KG1 (cell line): Measurements from ENCODE around the gene PNMA5.
"Not testable (repeated sequence)": the region's sequence is repeated elsewhere in the genome, so short reads cannot be mapped to it uniquely, and the experiment has no call there.

Experiments
- DNase-seq: peaks from one replicate; lab custom pipeline; 2025; lab: John Stamatoyannopoulos, UW

The PNMA5 gene

GRCh38 chrX:152993933-152994332 is at the start of gene PNMA5:
Gene PNMA5 (minus strand): TSS chrX:152994116. CDS start chrX:152991598, 2,518 bp downstream.
- no peak for DNase-seq

DNA sequence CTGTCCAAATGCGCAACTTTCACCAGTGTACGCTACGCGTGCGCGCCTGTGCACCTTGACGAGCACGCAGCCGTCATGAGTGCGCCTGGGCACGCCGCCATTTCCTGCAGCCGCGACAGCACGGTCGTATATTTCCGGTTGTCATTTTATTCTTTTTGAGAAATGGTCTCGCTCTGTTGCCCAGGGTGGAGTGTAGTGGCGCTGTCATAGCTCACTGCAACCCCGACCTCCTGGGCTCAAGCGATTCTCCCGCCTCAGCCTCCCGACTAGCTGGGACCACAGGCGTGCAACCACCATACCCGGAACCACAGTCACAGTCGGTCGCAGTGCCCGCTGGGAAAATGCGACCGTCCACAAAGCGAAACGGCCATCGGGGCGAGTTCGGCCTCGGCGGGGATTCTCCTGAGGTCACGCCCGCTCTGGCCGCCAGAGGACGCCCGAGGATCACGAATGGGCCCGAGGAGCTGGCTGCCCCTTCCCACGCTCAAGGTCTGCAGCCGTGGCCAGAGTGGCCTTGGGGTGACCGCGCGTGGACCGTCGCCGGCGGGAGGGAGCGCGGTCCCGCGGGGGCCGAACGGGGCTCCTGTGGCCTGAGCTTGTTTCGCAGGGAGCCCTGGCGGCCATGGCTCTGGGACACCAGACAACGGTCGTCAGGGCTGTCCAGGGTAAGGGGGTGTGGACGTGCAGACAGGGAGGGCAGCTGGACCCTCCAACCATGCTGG is 38.6 kb upstream of the PNMA5 start:
- no peak for DNase-seq

- DNase-seq = no peak
Observed at GRCh38 chrX:153030801-153031200, 36.9 kb upstream of the PNMA5 start.

DNA sequence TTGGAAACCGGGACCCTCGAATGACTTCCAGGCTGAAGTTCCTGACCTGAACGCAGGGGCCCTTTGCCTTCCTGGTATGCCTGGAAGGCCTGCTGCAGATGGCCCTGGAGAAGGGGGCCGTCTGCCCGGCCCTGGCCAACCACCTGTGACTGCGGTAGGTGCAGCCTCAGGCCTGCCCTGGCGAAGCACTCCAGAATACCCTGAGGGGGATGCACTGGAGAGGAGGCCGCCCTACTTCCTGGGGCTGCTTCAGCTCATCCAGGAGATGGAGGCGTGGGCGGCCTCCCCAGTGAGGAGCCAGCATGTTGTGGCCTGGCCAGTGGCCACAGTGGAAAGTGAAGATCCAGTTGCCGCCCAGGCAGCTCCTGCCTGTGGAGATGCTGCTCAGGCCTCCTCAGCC is 36.0 kb upstream of the PNMA5 start:
- no peak for DNase-seq

GRCh38 chrX:153029162-153029561 is 35.2 kb upstream of the PNMA5 start:
- DNase-seq = no peak

DNA sequence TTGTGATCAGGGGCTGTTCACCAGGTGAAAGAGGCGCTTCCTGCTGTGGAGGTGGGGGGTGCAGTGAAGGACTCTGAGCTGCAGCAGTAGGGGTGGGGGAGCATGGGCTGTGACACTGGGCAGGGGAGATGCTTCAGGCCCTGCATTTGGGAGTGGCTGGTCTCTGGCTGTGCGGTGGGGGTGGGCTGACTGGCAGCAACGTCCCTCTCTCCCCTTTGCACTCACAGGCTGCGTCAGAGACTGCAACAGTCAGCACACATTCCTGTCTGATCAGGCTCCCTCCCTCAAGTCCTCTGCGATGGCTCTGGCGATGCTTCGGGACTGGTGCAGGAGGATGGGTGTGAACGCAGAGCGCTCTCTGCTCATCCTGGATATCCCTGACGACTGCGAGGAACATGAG is 34.6 kb upstream of the PNMA5 start:
- DNase-seq = not testable (repeated sequence)

DNA sequence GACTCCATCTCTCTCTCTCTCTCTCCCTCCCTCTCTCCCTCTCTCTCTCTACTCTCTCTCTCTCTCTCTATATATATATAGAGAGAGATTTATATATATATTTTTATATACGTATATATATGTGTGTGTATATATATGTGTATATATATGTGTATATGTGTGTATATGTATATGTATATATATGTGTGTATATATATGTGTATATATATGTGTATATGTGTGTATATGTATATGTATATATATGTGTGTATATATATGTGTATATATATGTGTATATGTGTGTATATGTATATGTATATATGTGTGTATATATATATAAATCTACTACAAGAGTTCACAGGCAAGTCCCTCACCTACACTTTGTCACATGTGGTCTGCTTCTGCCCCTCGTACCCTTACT is 32.6 kb upstream of the PNMA5 start:
- DNase-seq = not testable (repeated sequence)

DNA sequence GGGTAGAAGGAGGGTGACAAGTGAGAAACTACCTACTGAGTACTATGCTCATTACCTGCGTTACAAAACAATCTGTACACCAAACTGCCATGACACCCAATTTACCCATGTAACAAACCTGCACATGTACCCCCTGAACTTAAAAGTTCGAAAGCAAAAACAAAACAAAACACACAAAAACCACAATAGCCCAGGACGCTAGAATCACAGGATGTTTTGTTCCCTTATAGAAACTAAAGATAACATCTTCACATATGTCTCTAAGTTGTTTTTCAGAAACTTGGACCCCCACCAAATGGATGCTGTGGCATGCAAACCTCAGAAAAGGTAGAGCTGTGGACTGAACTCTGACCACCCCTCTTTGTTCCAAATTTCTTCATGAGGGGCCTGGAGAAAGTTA is 25.2 kb upstream of the PNMA5 start:
- DNase-seq = no peak

- DNase-seq = not testable (repeated sequence)
Observed at GRCh38 chrX:153017174-153017573, 23.3 kb upstream of the PNMA5 start.

GRCh38 chrX:153004780-153005179 is 10.9 kb upstream of the PNMA5 start:
- no peak for DNase-seq

DNA sequence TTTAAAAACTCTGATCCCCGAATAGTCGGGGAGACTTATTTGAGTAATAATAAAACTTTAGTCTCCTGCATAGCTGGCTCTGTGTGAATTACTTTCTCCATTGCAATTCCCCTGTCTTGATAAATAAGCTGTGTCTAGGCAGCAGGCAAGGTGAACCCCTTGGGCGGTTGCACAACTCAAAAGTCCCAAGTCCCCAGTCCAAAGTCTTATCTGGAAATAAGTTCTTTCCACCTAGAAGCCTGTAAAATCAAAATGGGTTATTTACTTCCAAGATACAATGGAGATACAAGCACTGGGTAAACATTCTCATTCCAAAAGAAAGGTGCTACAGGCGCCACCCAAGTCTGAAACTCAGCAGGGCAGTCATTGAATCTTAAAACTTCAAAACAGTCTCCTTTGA is 10.1 kb upstream of the PNMA5 start:
- no peak for DNase-seq

DNA sequence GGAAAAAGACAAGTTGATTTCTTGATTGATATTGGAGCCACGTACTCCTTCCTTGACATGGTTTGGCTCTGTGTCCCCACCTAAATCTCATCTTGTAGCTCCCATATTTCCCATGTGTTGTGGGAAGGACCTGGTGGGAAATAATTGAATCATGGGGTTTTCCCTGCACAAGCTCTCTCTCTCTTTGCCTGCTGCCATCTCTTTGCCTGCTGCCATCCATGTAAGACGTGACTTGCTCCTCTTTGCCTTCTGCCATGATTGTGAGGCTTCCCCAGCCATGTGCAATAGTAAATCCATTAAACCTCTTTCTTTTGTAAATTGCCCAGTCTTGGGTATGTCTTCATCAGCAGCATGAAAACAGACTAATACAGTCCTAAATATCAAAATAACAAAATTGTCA is 8.3 kb upstream of the PNMA5 start:
- not testable (repeated sequence) for DNase-seq

GRCh38 chrX:152997337-152997736 is 3.4 kb upstream of the PNMA5 start:
- no peak for DNase-seq

DNA sequence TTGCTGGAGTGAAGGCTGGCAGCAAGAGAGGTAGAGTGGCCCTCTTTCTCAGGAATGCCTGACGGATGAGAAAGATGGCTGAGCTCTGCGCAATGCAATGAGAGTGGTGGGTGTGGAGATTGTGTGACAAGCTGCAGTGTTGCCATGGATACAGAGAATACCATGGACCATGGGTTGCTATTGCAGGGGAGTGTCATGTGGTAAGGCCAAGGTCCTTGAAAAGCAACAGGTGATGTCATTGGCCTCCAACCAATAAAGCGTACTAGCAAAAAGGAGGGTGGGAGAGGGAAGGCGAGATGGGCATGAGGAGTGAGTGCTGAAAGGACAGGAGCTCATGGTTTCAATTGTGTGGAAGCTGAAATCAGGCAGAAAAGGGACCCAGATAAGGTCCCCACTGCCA is 1.8 kb downstream of the PNMA5 start:
- no peak for DNase-seq

- no peak for DNase-seq
Observed at GRCh38 chrX:152991123-152991522, 2.8 kb downstream of the PNMA5 start.

- DNase-seq = no peak
Observed at GRCh38 chrX:152989292-152989658, 4.6 kb downstream of the PNMA5 start.

GRCh38 chrX:152988536-152989291 is 5.2 kb downstream of the PNMA5 start:
- no peak for DNase-seq

DNA sequence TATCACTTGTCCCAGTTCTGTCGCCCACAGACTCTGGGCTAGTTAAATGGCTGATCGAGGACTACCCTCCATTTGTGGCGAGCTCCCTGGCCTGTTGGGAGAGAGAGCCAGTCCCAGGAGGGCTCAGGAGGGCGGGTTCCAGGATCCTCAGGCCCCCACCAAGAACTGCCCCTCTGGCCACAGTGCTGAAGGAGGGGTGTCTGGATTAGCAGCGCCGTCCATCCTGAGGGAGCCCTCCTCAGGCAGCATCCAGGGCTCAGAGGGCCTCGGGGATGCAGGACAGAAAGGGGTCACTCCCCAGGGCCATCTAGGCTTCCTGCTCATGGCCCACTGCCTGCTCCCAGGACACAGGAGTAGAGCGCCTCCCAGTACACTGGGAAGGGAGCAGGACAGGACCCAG is 6.1 kb downstream of the PNMA5 start:
- DNase-seq = no peak

GRCh38 chrX:152987156-152987555 is 6.8 kb downstream of the PNMA5 start:
- DNase-seq = not testable (repeated sequence)

- not testable (repeated sequence) for DNase-seq
Observed at GRCh38 chrX:152985383-152985782, 8.5 kb downstream of the PNMA5 start.

- DNase-seq = no peak
Observed at GRCh38 chrX:152968193-152968592, 25.7 kb downstream of the PNMA5 start.

DNA sequence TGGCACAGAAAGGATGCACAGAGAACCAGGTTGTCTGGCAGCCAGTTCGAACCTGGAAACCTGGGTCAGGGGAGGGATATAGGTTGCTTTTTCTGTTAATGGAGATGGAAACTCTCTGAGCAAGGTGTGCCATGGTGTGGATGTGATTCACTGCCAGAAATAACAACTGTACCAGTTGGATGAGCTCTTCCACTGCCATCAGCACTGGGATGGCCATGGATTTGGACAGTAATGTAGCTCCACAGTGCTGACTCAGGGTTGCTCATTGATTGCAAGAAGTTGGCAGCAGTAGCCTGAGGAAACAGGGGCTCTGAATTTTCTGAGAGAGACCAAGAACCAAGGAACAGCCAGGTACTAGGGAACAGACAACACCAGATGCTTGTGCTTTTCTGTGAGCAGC is 33.8 kb downstream of the PNMA5 start:
- no peak for DNase-seq

- no peak for DNase-seq
Observed at GRCh38 chrX:152959626-152960025, 34.3 kb downstream of the PNMA5 start.
